ENCODE data around the gene MKNK1. TPM values are rescaled to one million over a fixed set of nuclear protein-coding genes. Genes with fewer than 3 reads are reported as not detected.
A peak's percentile ranks its signal among the peaks of the same experiment; 100 is the strongest.

MKNK1 gene
- total and polyA plus RNA-seq, 3 experiments from 2014 or later = 27.9 to 39.0 (median 32.4) TPM

- Histone ChIP-seq H3K27ac (ENCODE audit: low read depth, low read length) (no peak overlapping the region), H3K4me3 (ENCODE audit: low read length) (no peak overlapping the region), H3K36me3 (ENCODE audit: insufficient read depth, low read length) (no peaks in the 10 kb centered on the region), H3K9me3 (ENCODE audit: low read length) (no peaks in the 10 kb centered on the region), H3K27me3 (ENCODE audit: insufficient read depth, low read length, poor library complexity, severe bottlenecking) (no peaks in the 10 kb centered on the region), H3K4me1 (ENCODE audit: insufficient read depth, low read length) (no peaks in the 10 kb centered on the region)
- peaks cover 19 to 59% (median 28%) of the 10 kb centered on the region in 3 donors for H3K36me3 Mint-ChIP-seq
- peaks cover 0 to 2% (median 0%) of the 10 kb centered on the region in 5 donors for H3K9me3 Mint-ChIP-seq
- no peak for DNase-seq
- POLR2A ChIA-PET = no interaction called here
- CTCF ChIA-PET = no interaction called here
- H3K27me3 Mint-ChIP-seq = no peaks in the 10 kb centered on the region
- no peaks in the 10 kb centered on the region for H3K4me1 Mint-ChIP-seq
- peak overlapping the region in 1 of 8 donors; percentile 54 for H3K27ac Mint-ChIP-seq
- H3K4me3 Mint-ChIP-seq = no peak overlapping the region
These were observed 42.8 kb upstream of the MKNK1 start for GRCh38 chr1:46646844-46647243.

GRCh38 chr1:46646331-46646730 lies 42.3 kb upstream of the MKNK1 start:
- Histone ChIP-seq H3K27me3 (ENCODE audit: insufficient read depth, low read length, poor library complexity, severe bottlenecking) (no peaks in the 10 kb centered on the region), H3K4me3 (ENCODE audit: low read length) (no peak overlapping the region), H3K4me1 (ENCODE audit: insufficient read depth, low read length) (no peaks in the 10 kb centered on the region), H3K36me3 (ENCODE audit: insufficient read depth, low read length) (no peaks in the 10 kb centered on the region), H3K27ac (ENCODE audit: low read depth, low read length) (no peak overlapping the region), H3K9me3 (ENCODE audit: low read length) (no peaks in the 10 kb centered on the region)
- H3K27ac Mint-ChIP-seq = peak overlapping the region in 1 of 8 donors; percentile 54
- H3K27me3 Mint-ChIP-seq = no peaks in the 10 kb centered on the region
- peaks cover 0 to 2% (median 0%) of the 10 kb centered on the region in 5 donors for H3K9me3 Mint-ChIP-seq
- CTCF ChIA-PET = no interaction called here
- H3K36me3 Mint-ChIP-seq = peaks cover 22 to 60% (median 26%) of the 10 kb centered on the region in 3 donors
- POLR2A ChIA-PET = no interaction called here
- H3K4me1 Mint-ChIP-seq = no peaks in the 10 kb centered on the region
- no peak overlapping the region for H3K4me3 Mint-ChIP-seq
- DNase-seq = no peak

GRCh38 chr1:46645815-46646214 lies 41.7 kb upstream of the MKNK1 start:
- peaks cover 0 to under 1% (median 0%) of the 10 kb centered on the region in 3 donors for H3K4me1 Mint-ChIP-seq
- DNase-seq = no peak
- H3K4me3 ChIP-seq (ENCODE audit: low read length) = no peak overlapping the region
- no peaks in the 10 kb centered on the region for H3K9me3 ChIP-seq (ENCODE audit: low read length)
- H3K4me3 Mint-ChIP-seq = no peak overlapping the region
- H3K36me3 ChIP-seq (ENCODE audit: insufficient read depth, low read length) = no peaks in the 10 kb centered on the region
- H3K9me3 Mint-ChIP-seq = peaks cover 0 to 2% (median 0%) of the 10 kb centered on the region in 5 donors
- H3K27ac Mint-ChIP-seq = no peak overlapping the region
- ChIA-PET CTCF (no interaction called here), POLR2A (no interaction called here)
- no peaks in the 10 kb centered on the region for H3K4me1 ChIP-seq (ENCODE audit: insufficient read depth, low read length)
- peaks cover 23 to 60% (median 26%) of the 10 kb centered on the region in 3 donors for H3K36me3 Mint-ChIP-seq
- H3K27me3 Mint-ChIP-seq = no peaks in the 10 kb centered on the region
- no peaks in the 10 kb centered on the region for H3K27me3 ChIP-seq (ENCODE audit: insufficient read depth, low read length, poor library complexity, severe bottlenecking)
- no peak overlapping the region for H3K27ac ChIP-seq (ENCODE audit: low read depth, low read length)

DNA sequence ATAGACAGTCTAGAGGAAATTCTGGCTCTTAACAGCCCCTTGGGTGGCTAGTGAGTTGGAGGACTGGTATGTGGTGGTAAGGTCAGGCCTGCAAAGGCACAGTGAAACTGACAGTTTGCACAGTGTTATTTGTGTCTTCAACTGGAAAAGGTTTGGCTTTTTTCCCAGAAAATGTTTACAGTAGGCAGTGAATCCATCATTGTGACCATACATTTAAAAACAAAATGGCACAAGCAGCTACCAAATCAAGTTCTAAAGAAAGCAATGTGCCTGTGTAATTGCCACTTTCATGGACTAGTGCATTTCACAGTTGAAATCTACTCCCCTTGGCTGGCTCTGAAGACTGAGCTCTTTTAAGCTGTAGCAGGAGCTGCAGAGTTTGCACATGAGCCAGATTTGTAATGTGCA lies 39.3 kb upstream of the MKNK1 start:
- no peak for DNase-seq
- H3K4me1 Mint-ChIP-seq = peaks cover 0 to 2% (median 0%) of the 10 kb centered on the region in 3 donors
- POLR2A ChIA-PET = no interaction called here
- no peaks in the 10 kb centered on the region for H3K9me3 Mint-ChIP-seq
- H3K27me3 ChIP-seq (ENCODE audit: insufficient read depth, low read length, poor library complexity, severe bottlenecking) = no peaks in the 10 kb centered on the region
- no peaks in the 10 kb centered on the region for H3K4me1 ChIP-seq (ENCODE audit: insufficient read depth, low read length)
- H3K36me3 ChIP-seq (ENCODE audit: insufficient read depth, low read length) = no peaks in the 10 kb centered on the region
- H3K9me3 ChIP-seq (ENCODE audit: low read length) = no peaks in the 10 kb centered on the region
- H3K27me3 Mint-ChIP-seq = no peaks in the 10 kb centered on the region
- peak overlapping the region in 1 of 8 donors; percentile 87 for H3K27ac Mint-ChIP-seq
- peaks cover 9 to 56% (median 24%) of the 10 kb centered on the region in 3 donors for H3K36me3 Mint-ChIP-seq
- CTCF ChIA-PET = interaction anchor here (2.4 kb wide), 1 partner anchor 27 kb away, joined by 5 read pairs; the partner anchor contains the start of gene MOB3C
- H3K27ac ChIP-seq (ENCODE audit: low read depth, low read length) = no peak overlapping the region
- H3K4me3 ChIP-seq (ENCODE audit: low read length) = no peak overlapping the region
- H3K4me3 Mint-ChIP-seq = no peak overlapping the region

DNA sequence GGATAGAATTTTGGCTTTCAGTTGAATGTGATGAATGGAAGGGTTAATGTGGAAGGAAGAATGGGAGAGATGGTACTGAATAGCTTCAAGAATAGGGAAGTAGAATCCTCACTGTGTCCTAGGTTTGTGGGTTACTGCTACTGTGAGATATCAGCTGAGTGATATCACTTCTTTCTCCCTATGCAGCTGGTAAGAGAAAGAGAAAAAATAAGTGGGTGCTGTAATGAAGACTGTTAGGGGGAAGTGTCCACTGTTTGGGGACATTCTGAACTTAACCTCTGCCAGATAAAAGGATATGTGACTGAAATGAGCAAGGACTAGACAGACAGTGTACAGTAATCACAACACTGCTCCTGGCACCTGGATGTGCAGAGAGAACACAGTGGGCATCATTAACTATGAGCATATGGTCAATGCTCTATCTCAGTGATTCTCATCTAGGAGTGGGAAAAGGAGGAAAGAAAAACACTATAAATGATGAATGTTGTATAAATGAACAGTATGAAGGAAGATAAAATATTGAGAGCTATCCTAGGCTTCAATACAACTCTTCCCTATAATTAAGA lies 38.1 kb upstream of the MKNK1 start:
- H3K9me3 Mint-ChIP-seq = no peaks in the 10 kb centered on the region
- H3K4me1 Mint-ChIP-seq = peaks cover 0 to 2% (median 0%) of the 10 kb centered on the region in 3 donors
- H3K27me3 ChIP-seq (ENCODE audit: insufficient read depth, low read length, poor library complexity, severe bottlenecking) = no peaks in the 10 kb centered on the region
- no peaks in the 10 kb centered on the region for H3K36me3 ChIP-seq (ENCODE audit: insufficient read depth, low read length)
- no peaks in the 10 kb centered on the region for H3K4me1 ChIP-seq (ENCODE audit: insufficient read depth, low read length)
- H3K36me3 Mint-ChIP-seq = peaks cover 5 to 57% (median 20%) of the 10 kb centered on the region in 3 donors
- H3K4me3 Mint-ChIP-seq = no peak overlapping the region
- no peaks in the 10 kb centered on the region for H3K9me3 ChIP-seq (ENCODE audit: low read length)
- ChIA-PET CTCF (interaction anchor here (2.4 kb wide), 1 partner anchor 26 kb away, joined by 5 read pairs; the partner anchor contains the start of gene MOB3C), POLR2A (no interaction called here)
- H3K27ac Mint-ChIP-seq = peak overlapping the region in 3 of 8 donors; percentile 1 to 40 (median 3)
- H3K4me3 ChIP-seq (ENCODE audit: low read length) = no peak overlapping the region
- no peak overlapping the region for H3K27ac ChIP-seq (ENCODE audit: low read depth, low read length)
- H3K27me3 Mint-ChIP-seq = no peaks in the 10 kb centered on the region
- no peak for DNase-seq

GRCh38 chr1:46639547-46639946 lies 35.5 kb upstream of the MKNK1 start:
- CTCF ChIA-PET = no interaction called here
- DNase-seq = no peak
- Mint-ChIP-seq H3K9me3 (no peaks in the 10 kb centered on the region), H3K36me3 (peaks cover 0 to 70% (median 26%) of the 10 kb centered on the region in 3 donors), H3K27ac (peak overlapping the region in 4 of 8 donors; percentile 12 to 73 (median 62)), H3K4me3 (no peak overlapping the region), H3K27me3 (no peaks in the 10 kb centered on the region), H3K4me1 (peaks cover 0 to 2% (median 0%) of the 10 kb centered on the region in 3 donors)
- Histone ChIP-seq H3K9me3 (ENCODE audit: low read length) (no peaks in the 10 kb centered on the region), H3K27ac (ENCODE audit: low read depth, low read length) (no peak overlapping the region), H3K27me3 (ENCODE audit: insufficient read depth, low read length, poor library complexity, severe bottlenecking) (no peaks in the 10 kb centered on the region), H3K36me3 (ENCODE audit: insufficient read depth, low read length) (peaks cover 6% of the 10 kb centered on the region), H3K4me3 (ENCODE audit: low read length) (no peak overlapping the region), H3K4me1 (ENCODE audit: insufficient read depth, low read length) (no peaks in the 10 kb centered on the region)
- POLR2A ChIA-PET = no interaction called here

DNA sequence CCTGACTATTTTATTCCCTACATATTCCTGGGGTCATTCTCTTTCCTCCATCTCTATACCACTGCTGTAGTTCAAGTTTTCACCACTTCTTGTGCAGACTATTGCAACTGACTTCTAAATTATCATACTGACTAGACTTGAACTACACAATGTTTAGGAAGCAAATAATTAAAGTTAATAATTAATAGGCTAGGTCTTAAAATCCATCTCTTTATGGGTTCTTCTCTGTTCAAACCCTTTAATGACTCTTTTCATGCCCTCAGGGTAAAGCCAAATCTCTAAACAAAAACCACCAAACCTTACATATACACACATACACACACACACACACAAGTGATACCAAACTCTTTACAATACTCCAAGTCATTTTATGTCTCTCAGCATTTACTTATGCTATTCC lies 34.9 kb upstream of the MKNK1 start:
- CTCF ChIA-PET = no interaction called here
- Histone ChIP-seq H3K27ac (ENCODE audit: low read depth, low read length) (no peak overlapping the region), H3K4me3 (ENCODE audit: low read length) (no peak overlapping the region), H3K4me1 (ENCODE audit: insufficient read depth, low read length) (no peaks in the 10 kb centered on the region), H3K36me3 (ENCODE audit: insufficient read depth, low read length) (peaks cover 6% of the 10 kb centered on the region), H3K27me3 (ENCODE audit: insufficient read depth, low read length, poor library complexity, severe bottlenecking) (no peaks in the 10 kb centered on the region), H3K9me3 (ENCODE audit: low read length) (no peaks in the 10 kb centered on the region)
- DNase-seq = no peak
- H3K4me3 Mint-ChIP-seq = no peak overlapping the region
- peaks cover 0 to 2% (median 0%) of the 10 kb centered on the region in 3 donors for H3K4me1 Mint-ChIP-seq
- H3K36me3 Mint-ChIP-seq = peaks cover 0 to 75% (median 29%) of the 10 kb centered on the region in 3 donors
- POLR2A ChIA-PET = no interaction called here
- H3K27me3 Mint-ChIP-seq = no peaks in the 10 kb centered on the region
- H3K9me3 Mint-ChIP-seq = no peaks in the 10 kb centered on the region
- H3K27ac Mint-ChIP-seq = peak overlapping the region in 5 of 8 donors; percentile 4 to 71 (median 51)

- no peak overlapping the region for H3K4me3 Mint-ChIP-seq
- ChIA-PET POLR2A (no interaction called here), CTCF (no interaction called here)
- Histone ChIP-seq H3K36me3 (ENCODE audit: insufficient read depth, low read length) (peaks cover 15% of the 10 kb centered on the region), H3K27ac (ENCODE audit: low read depth, low read length) (no peak overlapping the region), H3K9me3 (ENCODE audit: low read length) (no peaks in the 10 kb centered on the region), H3K27me3 (ENCODE audit: insufficient read depth, low read length, poor library complexity, severe bottlenecking) (no peaks in the 10 kb centered on the region), H3K4me3 (ENCODE audit: low read length) (no peak overlapping the region), H3K4me1 (ENCODE audit: insufficient read depth, low read length) (no peaks in the 10 kb centered on the region)
- H3K9me3 Mint-ChIP-seq = no peaks in the 10 kb centered on the region
- H3K36me3 Mint-ChIP-seq = peaks cover 2 to 79% (median 28%) of the 10 kb centered on the region in 3 donors
- peak overlapping the region in 2 of 8 donors; percentile 51 to 72 for H3K27ac Mint-ChIP-seq
- H3K27me3 Mint-ChIP-seq = no peaks in the 10 kb centered on the region
- peaks cover 0 to 2% (median 0%) of the 10 kb centered on the region in 3 donors for H3K4me1 Mint-ChIP-seq
- no peak for DNase-seq
These were observed 33.5 kb upstream of the MKNK1 start for GRCh38 chr1:46637444-46638083.
